Central memory CD4-positive, alpha-beta T cell (primary cell): ENCODE results near the gene TTC17.

ENCODE experiments used
- DNase-seq: peaks from one replicate; pipeline ENCODE4 v3.0.0; 2022

The TTC17 gene

DNA sequence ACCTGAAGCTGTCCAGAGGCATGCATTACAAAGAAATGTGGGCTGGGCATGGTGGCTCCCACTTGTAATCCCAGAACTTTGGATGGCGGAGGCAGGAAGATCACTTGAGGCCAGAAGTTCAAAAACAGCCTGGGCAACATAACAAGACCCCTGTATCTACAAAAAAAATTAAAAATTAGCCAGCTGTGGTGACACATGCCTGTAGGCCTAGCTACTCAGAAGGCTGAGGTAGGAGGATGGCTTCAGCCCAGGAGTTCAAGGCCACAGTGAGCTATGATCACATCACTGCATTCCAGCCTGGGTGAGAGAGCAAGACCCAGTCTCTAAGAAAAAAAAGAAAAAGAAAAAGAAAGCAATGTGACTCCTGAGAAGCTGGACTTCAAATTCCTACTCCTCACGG, 183.3 kb downstream of the TTC17 start:
- DNase-seq: no peak

GRCh38 chr11:43542750-43543712, 184.3 kb downstream of the TTC17 start:
- DNase-seq: no peak
